Activated CD8-positive, alpha-beta memory T cell treated with anti-CD3 and anti-CD28 coated beads, Interleukin-2, amount 50 U/mL, for 1 hour (primary cell): ENCODE measurements around the gene DUSP7.
"Not testable (repeated sequence)": the region's sequence is repeated elsewhere in the genome, so short reads cannot be mapped to it uniquely, and the experiment has no call there.

Source experiments
- DNase-seq: peaks from one replicate; pipeline ENCODE4 v3.0.0-alpha.2; 2020; ENCODE audit errors: extremely low read depth

The DUSP7 gene

GRCh38 chr3:52046902-52047239, 9.5 kb downstream of the DUSP7 start:
- DNase-seq: no peak

GRCh38 chr3:52046186-52046901, 10.0 kb downstream of the DUSP7 start:
- no peak for DNase-seq

DNA sequence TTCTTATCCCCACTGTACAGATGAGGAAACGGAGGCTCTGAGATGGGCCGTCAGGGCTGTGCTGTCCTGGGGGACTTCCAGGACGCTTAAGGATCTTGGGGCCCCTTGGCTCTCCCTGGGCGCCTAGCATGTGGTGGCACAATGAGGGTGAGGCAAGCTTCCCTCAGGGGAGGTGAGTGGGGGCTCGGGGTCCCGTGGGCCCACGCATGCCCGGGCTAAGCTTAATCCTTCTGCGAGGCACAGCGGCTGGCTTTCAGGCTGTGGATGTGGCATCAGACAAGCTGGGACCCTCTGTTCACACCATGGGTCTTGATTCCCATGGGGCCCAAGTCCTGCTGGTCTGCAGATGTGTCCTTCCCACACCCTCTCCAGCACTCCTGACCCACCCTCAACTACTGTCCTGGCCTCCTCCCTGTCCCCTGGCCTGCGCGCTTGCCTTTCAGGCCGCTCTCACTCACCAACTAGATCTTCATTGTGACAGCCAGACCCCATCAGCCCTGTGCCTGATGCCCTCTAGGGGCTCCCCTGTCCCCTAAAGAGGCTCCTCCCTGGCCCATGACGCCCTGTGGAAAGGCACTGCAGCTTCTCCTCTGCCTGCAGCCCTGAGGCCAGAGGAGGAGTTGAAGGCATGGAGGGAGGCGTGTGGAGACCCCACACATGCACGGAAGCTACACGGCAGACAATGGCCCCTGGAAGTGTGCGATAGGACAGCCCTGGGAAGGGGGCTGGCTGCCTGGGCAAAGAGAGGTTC, 11.3 kb downstream of the DUSP7 start:
- DNase-seq: no peak

DNA sequence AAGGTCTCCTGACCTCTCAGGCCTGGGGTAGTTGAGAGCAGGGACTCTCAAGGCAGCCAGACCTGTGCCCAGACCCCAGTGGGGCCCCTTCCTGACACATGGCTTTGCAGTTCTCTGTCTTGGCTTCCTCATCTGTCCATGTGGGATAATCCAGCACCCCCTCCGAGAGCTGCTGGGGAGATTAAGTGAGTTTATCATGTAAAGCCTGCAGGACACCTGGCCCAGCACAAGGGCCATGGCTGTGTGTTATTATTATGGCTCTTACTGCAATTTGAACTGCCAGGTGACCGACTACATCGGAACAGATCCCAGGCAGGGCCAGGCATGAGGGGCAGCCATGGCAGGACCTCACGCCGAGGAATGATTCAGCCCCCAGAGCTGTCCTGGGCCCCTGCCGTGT, 12.6 kb downstream of the DUSP7 start:
- no peak for DNase-seq

- DNase-seq: not testable (repeated sequence)
These were observed 13.3 kb downstream of the DUSP7 start for GRCh38 chr3:52043039-52043438.

GRCh38 chr3:52041118-52041731, 15.1 kb downstream of the DUSP7 start:
- no peak for DNase-seq

DNA sequence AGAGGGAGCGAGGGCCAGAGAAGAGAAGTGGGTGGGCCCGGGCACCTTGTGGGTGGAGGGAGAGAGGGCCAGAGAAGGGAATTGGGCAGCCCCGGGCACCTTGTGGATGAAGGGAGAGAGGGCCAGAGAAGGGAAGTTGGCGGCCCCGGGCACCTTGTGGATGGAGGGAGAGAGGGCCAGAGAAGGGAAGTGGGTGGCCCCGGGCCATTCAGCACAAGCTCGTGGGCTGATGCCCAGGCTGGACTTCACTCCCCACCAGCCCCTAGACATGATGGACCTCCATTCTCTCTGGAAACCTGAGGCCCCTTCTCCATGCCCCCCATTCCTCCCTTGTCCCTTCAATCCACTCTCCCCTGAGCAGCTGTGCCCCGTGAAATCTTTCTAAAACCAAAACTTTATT, 15.8 kb downstream of the DUSP7 start:
- DNase-seq: no peak

DNA sequence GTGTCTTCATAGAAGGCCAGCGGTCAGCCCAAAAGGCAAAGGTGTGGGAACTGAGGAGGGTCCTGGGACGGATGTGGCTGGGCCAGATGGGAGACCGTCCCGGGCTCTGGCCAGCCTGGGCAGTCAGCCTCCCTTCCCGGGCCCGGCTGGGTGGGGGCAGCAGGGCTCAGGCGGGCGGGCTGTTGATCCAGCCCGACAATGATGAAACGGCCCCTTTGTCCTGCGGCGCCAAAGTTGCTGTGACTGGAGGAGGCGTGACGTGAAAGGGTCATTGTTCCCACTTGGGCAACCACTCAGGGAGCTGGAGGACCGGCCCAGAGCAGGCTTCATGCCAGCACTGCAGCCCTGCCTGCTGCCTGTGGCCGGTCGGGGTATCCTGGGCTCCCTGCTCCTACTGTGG, 16.5 kb downstream of the DUSP7 start:
- no peak for DNase-seq

DNA sequence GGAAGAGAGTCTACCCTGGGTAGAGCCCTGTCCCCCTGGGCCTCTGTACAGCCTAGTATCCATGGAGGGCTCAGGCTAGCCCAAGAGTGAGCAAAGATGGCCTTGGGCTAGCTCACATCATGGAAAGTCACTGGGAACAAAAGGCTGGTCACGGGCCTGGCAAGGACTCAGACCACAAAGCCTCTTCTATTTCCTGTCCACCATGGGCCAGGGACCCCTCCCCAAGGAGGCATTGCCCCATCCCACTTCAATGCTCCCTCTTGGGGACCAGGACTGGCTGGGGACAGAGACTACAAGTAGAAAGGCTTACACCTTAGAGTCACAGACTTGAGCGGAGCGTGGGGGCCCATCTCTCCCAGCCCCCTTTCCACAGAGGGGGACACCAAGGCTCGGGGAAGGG, 16.9 kb downstream of the DUSP7 start:
- DNase-seq: no peak

DNA sequence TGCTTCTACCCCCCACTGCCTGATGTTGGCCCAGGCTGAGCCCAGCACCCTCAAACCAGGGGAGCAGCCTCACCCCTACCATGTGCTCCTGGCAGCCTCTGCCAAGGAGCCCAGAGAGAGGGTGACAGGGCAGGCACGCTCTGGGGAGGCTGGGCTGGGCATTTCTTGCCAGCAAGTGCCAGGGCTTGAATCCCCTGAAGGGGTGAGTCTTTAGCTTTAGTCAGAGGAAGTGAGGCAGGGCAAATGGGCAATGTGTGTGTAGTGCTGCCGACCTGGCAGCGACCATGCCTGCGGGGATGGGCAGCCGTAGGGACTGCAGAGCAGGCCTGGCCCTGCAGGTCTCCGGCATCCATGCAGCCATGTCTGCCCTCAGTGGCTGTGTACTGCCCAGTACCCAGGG, 18.1 kb downstream of the DUSP7 start:
- no peak for DNase-seq

GRCh38 chr3:52037291-52037690, 19.1 kb downstream of the DUSP7 start:
- no peak for DNase-seq

DNA sequence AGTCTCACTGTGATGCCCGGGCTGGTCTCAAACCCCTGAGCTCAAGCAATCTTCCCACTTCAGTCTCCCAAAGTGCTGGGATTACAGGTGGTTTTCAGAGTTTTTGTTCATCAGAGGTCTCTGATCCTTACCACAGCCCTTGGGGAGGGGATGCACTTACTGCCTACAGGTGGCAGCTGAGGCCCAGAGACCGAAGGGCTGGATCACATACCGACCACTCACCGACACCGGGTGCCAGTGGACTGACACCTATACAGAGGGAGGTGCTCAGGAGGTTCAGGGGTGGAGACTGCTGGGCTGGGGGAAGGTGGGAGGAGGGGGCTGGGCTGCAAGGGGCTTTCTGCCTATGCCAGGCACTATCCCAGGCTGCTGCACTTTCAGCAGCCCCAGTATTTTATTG, 19.5 kb downstream of the DUSP7 start:
- DNase-seq: no peak

GRCh38 chr3:52036222-52036694, 20.1 kb downstream of the DUSP7 start:
- no peak for DNase-seq

- DNase-seq: no peak
These were observed 21.7 kb downstream of the DUSP7 start for GRCh38 chr3:52034651-52035050.

DNA sequence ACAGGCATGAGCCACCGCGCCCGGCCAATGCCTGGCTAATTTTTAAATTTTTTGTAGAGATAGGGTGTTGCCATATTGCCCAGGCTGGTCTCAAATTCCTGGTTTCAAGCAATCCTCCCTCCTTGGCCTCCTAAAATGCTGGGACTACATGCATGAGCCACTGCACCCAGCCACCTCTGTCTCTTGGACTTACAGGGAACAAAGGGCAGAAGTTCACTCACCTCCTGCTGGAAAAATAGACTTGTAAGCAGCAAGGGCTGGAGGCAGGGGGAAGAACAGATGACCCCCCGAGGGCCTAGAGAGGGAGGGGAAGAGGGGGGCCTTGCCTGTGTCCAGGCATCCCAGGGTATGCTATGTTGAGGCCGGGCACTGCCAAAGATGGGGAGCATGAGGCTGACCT, 22.2 kb downstream of the DUSP7 start:
- DNase-seq: no peak

- not testable (repeated sequence) for DNase-seq
These were observed 22.6 kb downstream of the DUSP7 start for GRCh38 chr3:52033748-52034147.

DNA sequence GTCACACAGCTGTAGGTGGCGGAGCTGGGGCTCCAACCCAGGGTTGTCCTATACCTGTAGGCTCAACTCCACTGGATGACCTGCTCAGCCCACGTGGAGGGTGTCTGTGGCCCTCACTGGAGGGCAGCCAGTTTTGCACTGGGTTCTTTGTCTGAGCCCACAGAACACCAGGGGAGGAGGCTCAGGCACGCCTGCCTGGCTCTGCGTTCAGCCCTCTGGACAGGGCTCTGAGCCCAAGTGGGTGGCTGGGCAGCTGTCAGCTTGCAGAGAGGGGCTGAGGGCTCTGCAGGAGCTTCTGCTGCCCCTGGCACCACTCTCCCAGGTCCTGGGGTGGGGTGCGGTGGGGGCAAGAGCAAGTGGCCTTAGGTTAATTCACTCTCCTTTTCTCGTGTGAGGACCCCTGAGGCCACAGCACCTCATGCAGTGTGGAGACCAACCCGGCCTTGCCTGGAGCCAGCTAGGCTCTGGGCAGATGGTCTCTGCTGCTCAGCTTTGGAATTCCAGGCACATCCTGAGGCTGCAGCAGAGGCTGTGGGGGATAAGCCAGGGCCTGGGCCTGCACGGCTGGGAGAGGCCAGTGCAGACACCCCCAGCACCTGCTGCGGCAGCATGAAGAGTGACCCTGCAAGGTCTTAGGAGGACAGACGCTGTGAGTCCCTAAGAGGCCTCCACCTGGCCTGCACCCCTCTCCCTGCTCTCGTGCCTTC, 23.5 kb downstream of the DUSP7 start:
- DNase-seq: no peak

GRCh38 chr3:52031896-52032295, 24.5 kb downstream of the DUSP7 start:
- no peak for DNase-seq

- no peak for DNase-seq
These were observed 25.6 kb downstream of the DUSP7 start for GRCh38 chr3:52030714-52031310.

DNA sequence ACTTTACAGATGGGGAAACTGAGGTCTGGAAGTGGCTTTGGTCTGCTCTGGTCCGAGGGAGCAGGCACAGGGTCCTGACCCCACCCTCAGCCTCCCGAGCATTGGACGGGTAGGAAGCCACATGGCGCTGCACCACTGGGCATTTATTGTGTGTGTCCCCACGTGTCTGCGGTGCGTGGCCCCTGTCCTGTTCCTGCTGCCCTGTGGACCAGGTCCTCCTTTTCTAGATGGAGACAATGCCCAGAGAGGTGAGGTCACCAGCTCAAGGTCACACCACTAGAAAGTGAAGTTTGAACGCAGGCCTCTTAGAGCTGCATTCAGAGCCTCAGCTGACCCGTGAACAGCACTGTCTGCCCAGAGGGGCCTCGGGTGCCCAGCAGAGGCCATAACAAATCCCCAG, 26.8 kb downstream of the DUSP7 start:
- DNase-seq: no peak

DNA sequence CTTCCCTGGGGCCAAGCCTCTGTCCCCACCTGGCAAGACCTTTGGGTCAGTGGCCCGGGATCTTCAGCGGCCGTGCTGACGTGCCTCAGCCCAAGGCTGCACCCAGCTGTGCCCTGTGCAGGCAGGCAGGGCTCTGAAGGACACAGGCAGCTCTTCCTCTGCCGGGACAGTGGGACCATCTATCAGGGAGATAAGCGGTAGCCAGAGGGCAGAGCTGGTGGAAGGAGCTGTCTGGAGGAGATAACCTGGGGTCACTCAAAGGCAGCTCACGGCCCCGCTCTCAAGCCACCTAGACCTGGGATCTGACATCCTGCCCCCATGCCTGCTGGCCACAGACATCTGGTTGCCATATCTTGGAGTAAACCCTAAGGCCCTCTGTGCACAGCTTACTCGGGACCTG, 27.3 kb downstream of the DUSP7 start:
- DNase-seq: no peak

- no peak for DNase-seq
These were observed 27.8 kb downstream of the DUSP7 start for GRCh38 chr3:52028572-52028971.
